Hindlimb muscle (tissue), 1 donor: ENCODE measurements around the gene BBS5. TPM values are rescaled to one million over a fixed set of nuclear protein-coding genes. Genes with fewer than 3 reads are reported as not detected.
"Not testable (repeated sequence)": the region's sequence is repeated elsewhere in the genome, so short reads cannot be mapped to it uniquely, and the experiment has no call there.

Experiments
- DNase-seq: peaks from one replicate; pipeline ENCODE4 v3.0.0-alpha.2; 2013
- polyA plus RNA-seq: library from polyadenylated mRNA; unstranded; fragments of 120-200 nt; gene quantifications from one replicate; pipeline ENCODE4 v1.2.1, GENCODE V29; 2013; ENCODE audit not compliant: insufficient read length

BBS5 gene
- 5.3 TPM for polyA plus RNA-seq

DNA sequence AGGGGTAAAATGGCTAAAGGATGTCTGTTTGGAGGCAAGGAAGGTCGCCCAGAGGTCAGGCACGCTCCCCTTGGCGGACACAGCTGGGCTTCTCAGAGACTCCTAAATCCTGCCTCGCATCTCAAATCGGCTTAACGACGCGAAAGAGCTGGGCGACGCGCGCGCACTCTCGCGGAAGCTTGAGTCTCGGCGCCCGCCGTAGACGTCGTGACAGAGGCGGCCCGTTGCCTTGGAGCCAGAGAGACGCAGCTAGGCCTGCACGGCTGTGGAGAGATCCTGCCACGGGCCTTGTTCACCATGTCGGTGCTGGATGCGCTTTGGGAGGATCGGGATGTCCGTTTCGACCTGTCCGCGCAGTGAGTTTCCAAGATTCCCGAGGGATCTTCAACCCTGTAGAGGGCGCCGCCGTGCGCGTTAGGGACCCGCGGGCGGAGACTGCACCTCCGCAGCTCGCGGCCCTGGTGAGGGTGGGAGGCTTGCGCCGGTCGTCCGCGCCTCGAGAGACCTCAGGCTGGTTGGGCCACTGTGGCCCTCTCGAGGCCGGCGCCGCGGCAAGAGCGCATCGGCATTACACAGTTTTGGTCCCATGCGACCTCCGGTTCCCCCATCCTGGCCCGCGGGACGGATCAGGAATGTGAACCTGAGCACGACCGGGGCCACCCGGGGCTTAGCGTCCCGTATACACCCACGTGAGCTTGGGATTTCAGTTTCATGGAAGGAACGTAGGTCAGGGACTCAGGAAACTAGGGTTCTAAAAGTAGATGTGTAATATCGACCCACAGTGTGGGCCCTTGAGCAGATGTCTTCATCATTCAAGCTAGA is at the start of gene BBS5:
BBS5 (plus strand) TSS at position 238 of the 822 bp plus-strand sequence; CDS start at position 298, 60 bp downstream.
- DNase-seq: peak; percentile 88

DNA sequence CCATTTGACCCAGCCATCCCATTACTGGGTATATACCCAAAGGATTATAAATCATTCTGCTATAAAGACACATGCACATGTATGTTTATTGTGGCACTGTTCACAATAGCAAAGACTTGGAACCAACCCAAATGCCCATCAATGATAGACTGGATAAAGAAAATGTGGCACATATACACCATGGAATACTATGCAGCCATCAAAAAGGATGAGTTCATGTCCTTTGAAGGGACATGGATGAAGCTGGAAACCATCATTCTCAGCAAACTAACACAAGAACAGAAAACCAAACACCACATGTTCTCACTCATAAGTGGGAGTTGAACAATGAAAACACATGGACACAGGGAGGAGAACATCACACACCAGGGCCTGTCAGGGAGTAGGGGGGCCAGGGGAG is 47.5 kb upstream of the BBS5 start:
- DNase-seq: not testable (repeated sequence)

DNA sequence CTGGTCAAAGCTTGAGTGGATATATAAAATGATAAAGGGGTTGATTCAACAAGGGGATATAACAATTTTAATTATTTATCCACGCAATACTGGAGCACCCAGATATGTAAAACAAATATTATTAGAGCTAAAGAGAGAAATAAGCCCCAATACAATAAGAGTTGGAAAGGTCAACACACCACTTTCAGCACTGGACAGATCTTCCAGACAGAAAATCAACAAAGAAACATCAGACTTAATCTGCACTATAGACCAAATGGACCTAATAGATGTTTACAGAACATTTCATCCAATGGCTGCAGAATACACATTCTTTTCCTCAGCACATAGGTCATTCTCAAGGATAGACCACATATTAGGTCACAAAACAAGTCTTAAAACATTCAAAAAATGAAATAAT is 45.1 kb upstream of the BBS5 start:
- DNase-seq: not testable (repeated sequence)

DNA sequence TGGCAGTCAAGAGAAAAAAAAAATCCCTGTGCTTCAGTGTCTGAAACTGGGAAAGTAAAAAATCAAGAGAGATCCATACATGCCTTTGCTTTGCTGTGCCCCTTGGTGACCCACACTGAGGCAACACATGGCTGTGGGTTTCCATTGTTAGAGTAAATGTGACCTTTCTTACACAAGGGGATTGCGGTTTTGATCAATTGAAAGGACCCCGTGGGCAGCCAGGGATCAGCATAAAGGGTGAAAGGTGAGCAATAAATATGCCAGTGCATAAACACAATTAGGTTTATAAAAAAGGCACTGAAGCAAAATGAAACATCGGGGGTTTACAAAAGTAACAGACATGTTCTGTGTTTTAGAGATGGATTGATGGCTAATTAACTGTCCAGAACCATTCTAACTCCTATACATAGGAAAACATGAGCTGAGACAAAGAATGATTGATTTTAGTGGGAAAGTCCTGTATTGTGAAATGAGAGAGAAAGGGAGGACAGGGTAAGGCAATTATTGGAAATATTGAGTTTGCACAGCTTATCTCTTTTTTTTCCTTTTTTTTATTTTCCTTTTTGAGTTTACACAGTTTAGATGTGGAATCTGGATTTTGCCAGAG is 40.7 kb upstream of the BBS5 start:
- DNase-seq: no peak

DNA sequence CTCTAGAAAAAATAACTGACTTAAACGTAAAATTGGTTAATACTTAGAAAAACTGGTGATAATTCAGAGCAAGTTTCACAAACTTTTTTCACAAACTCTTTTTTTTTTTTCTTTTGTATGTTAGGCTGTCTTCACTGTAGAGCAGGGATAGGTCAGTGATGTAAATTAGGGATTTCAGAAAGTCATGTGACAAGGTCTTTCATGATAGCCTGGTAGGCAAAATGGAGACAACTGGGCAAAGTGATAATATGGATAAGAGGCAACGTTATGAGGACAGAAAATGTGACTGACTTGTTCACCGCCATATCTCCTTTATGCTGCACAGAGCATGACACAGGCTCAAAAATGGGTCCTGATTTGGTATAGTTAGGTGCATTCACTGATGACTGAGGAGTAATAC is 39.4 kb upstream of the BBS5 start:
- no peak for DNase-seq

DNA sequence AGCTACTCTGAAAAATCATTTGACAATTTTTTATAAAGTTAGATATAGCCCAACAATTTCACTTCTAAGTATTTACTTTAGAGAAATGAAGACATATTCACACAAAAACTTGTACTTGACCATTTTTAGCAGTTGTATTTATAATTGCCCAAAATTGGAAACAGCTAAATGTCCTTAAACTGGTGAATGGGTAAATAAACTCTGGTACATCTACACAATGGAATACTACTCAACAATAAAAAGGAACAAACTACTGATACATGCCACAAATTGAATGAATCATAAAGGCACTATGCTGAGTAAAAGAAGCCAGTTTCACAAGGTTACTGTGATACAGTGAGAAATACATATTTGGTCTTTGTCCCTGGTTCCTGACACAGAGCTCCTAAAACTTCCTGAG is 32.8 kb upstream of the BBS5 start:
- DNase-seq: no peak

DNA sequence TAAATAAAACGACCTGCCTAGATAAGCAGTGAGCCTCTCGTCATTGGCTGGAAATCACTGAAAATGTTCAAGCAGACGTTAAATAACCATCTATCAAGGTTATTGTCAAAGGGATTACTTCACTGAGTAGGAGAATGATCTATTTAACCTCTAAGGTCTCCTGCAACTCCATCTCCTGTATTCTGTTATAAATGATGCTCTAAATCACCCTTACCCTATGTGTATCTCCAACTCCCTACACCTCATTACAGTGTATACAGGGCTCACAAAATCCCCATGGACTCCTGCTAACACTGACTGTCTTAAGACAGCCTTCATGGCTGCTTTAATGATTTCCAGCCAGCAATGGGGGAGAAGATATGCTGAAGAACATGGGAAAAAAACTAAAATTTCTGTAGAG is 31.0 kb upstream of the BBS5 start:
- DNase-seq: no peak

DNA sequence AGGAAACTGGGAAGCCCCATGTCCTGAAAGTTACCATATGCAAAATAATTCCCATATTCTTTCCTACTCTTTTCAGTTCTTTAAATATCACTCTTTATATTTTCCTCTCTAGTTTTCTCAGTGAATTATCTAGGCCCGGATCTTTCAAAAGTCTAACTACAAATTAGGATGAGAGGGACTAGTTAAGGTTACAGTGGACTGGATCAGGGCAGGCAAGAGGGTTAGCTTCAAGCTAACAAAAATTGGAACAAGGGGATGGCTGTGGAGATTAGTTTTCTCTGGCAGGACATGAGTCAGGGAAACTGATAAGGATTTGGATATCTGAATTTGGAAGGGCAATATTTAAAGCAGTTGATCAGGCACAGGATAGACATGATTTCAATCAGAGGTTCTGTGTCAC is 30.4 kb upstream of the BBS5 start:
- no peak for DNase-seq

DNA sequence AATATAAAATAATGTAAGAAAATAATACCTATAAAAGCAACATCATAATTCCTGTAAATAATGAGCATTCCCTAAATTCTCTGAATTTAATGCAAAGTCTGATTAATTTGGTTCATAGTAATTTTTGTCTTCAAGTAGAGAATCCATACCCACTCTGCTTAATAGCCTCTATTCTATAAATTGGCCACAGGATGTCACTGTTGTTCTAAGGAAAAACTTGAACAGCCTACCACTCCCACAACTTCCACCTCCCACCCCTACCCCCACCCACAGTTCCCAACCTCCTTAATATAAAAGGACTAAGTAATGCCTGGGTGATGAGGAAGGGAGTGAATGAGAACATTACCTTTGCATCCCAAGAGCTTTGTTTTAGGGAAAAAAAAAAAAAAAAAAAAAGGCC is 27.2 kb upstream of the BBS5 start:
- DNase-seq: no peak

DNA sequence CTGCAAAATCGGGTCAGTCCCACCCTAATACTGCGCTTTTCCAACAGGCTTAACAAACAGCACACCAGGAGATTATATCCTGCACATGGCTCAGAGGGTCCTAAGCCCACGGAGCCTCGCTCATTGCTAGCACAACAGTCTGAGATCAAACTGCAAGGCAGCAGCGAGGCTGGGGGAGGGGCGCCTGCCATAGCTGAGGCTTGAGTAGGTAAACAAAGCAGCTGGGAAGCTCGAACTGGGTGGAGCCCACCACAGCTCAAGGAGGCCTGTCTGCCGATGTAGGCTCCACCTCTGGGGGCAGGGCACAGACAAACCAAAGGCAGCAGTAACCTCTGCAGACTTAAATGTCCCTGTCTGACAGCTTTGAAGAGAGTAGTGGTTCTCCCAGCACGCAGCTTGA is 26.2 kb upstream of the BBS5 start:
- DNase-seq: not testable (repeated sequence)

DNA sequence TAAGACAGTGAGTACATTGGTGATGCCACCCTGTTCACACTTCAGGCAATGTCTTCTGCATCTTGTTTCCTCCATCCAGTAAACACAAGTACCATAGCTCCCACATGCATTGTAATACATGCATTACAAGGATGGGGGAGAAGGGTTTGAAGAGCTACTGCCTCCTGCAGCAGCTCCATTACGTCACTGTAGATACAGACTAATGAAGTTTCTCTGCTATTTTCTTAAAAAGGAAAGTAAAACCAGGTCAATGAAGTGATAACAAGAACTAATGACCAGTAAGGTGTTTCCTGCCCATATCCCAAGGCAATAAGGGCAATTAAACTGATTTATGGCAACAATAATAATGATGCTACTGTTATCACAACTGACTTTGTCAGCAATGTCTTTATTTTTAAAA is 18.2 kb upstream of the BBS5 start:
- no peak for DNase-seq

DNA sequence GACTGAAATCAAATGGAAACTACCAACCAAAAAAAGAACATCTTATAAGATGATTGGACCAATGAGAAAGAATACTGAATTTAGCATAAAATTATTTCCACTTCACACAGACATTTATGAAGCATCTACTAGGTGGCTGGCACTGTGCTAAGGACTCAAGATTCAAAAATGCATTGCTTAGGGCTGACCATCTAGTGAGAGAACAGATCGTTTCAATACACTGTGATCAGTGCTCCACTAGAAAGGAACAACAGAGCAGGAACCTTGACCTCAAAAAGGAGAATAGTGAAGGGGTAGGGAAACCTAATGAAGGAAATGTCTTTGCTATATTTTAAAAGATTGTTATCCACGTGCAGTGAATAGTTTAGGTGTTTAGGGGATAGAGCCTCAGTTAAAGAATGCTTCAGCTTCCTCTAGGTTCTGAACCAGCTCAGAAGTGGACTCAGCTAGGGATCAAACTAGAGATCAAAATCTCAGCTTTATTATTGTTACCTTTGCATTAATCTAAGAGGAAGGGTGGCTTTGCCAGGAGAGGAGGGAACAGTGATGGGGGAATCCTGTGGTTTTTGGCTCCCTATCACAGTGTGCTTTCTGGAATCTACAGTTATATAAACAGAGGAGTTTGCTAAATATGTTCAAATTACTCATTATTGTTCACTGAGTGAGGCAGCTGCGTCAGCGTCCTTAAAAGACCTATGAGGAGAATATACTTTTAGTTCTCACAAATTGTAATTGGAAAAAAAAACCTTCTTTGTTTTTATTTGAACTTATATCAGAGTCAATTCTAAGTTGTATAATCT is 16.2 kb upstream of the BBS5 start:
- no peak for DNase-seq

DNA sequence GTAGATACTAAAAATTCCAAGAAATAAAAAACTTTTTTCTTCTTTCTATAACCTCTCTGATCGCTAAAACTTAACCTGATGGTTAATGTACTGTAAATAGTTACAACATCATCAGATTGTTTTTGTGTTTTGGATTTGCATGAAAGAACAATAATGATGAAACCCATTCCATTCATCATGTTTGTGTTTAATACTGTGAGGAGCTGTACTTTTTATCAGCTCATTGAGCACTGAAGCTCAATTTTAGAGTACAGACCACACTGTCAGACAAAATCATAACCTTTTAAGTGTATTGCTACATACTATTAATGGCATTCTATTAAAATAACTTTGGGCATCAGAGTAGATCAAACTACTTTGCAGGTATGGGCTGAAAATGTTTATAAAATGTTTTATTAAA is 14.8 kb upstream of the BBS5 start:
- no peak for DNase-seq

DNA sequence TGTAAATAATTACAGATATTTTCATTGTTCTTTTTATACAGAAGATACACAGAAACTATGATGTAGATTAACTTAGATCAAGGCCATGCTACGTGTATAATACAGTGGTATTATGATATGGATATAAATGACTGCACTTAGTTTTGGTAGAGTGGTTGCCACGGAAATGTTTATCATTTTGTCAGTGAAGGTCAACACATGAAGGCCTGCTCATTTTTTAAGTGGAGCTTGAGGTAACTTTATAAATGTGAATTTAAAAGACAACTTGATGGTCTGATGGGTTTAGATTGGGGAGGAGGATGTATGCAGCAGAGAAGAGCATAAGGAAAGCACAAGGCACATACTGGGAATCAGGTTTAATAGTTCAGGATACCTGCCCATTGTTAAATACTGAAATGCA is 14.4 kb upstream of the BBS5 start:
- DNase-seq: no peak

DNA sequence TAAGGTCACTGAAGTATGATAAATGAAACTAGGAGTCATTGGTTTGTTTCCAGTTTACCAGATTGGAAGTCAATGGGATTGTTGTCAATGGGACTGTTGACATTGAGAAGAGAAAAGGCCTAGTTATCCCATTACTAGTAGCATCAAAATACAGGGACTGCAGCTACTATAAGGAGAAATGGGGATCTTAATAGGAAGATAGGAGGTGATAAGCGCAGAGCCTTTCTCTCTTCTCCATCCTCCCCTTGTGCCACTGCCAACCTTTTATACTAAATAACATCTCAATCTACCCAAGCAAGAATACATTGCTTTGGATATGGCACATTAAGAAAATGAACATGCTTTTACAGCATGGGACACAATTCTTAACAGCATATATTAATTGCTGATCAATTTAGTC is 10.5 kb upstream of the BBS5 start:
- DNase-seq: no peak

DNA sequence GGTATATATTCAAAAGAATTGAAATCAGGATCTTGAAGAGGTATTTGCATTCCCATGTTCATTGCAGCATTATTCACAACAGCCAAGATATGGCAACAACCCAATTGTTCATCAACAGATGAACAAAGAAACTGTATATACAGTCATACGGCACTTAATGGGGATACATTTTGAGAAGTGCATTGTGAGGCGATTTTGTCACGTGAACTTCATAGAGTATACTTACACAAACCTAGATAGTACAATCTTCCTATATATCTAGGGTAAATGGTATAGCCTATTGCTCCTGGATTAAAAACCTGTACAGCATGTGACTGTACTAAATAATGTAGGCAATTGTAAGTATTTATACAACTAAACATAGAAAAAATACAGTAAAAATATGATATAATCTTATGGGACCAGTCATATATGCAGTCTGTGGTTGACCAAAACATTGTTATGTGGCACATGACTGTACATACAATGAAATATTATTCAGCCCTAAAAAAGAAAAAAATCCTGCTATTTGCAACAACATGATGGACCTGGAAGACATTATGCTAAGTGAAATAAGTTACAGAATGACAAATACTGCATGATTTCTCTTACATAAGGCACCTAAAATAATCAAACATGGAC is 9.2 kb upstream of the BBS5 start:
- DNase-seq: no peak

DNA sequence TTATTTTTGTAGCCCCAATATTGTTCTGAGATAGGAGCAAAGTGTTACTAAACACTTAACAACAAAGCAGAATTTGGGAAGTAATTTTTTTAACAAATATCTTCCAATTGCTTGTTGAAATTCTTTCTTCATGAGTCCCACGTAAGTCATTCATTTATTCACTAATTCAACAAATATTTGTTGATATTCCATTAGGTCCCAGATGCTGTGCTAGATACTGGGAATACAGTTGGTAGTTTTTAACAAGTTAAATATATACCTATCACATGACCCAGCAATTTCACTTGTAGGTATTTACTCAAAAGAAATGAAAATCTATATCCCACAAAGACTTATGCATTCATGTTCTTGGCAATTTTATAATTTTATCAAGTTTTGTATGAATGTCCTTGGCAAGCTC is 7.0 kb upstream of the BBS5 start:
- DNase-seq: no peak

DNA sequence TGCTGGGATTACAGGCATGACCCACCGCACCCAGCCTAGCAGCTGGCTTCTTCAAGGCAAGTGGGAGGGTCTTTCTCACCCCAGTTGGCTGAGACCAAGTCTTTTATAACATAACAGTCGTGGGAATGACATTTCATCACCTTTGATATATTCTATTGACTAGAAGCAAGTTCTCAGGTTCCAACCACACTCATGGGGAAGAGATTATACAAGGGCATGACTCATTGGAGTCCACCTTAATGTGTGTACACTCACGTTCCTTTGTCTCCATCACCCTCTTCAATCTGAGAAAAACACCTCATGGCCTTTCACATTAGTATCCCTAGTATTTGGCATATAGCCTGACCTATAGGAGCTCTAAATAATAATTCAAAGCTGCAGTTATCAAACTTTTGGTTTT is 2.8 kb upstream of the BBS5 start:
- DNase-seq: no peak

DNA sequence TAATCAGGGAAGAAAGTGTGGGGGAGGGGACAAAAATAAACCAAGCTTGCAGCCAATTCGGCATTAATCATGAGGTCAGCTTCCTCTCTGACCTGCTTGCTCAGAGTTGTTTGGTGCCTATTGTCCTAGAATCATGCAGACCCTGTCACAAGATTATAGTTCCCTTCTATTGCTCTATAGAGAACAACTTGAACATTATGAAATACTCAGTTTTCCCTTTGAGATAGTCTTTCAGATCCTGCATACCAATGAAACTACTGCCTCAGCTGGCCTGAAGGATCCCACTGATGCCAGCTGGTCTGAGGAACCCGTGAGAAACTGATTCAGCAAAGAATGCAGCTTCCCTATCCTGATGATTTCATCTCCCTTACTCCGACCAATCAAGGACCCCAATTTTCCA is 955 bp upstream of the BBS5 start:
- DNase-seq: no peak

DNA sequence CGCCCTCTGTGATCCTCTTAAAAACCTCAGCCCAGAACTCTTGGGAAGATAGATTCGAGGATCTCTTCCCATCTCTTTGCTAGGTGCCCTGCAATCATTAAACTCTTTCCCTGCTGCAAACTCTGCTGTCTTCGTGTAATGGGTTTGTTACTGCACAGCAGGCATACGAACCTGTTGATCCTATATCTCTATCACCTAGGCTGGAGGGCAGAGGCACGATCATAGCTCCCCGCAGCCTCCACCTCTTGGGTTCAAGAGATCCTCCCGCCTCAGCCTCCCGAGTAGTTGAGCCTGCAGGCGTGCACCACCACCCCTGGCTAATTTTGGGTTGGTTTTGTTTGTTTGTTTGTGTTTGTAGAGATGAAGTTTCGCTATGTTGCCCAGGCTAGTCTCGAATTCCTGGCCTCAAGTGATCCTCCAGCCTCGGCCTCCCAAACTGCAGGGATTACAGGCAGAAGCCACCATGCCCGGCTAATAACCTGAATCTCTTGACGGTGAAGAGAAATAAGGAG is 493 bp upstream of the BBS5 start:
- no peak for DNase-seq

DNA sequence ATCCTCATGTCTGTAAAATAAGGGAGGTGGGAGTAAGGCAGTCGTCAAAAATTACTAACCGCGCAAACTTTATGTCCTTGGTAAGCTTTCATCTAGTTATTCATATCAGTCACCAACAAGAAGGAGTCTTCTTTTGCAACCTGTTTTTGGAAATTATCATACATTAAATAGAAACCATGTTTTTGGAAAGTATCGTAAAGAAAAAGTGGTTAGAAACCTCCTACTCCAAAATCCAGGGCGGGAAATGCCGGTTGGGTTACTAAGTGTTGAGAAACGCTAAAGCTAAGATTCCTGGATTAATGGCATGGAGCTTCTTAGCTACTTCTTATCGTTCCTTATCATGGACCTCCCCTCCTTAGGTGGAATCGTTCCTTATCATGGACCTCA is 778 bp downstream of the BBS5 start:
- no peak for DNase-seq

DNA sequence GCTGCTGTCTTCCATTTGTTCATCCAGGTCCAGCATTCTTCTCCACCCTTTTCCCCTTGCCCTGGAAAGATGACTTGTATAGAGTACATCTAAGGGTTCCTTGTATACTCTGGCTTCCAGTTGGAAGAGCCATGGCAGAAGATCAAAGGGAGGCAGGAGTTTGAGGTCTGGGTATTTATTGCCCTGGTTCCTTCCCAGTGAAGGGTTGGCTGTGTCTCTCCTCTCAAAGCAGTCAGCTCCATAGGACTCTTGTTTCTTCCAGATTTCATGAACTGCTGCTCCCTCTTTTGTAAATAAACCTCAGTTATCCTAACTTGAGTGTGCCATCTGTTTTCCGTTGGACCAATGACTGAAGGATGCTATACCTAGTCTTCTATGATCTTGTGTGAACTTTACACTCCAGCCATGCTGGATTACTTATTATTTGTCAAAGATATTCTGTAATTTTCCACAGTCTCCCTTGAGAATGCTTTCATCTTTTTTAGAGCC is 6.4 kb downstream of the BBS5 start:
- no peak for DNase-seq

DNA sequence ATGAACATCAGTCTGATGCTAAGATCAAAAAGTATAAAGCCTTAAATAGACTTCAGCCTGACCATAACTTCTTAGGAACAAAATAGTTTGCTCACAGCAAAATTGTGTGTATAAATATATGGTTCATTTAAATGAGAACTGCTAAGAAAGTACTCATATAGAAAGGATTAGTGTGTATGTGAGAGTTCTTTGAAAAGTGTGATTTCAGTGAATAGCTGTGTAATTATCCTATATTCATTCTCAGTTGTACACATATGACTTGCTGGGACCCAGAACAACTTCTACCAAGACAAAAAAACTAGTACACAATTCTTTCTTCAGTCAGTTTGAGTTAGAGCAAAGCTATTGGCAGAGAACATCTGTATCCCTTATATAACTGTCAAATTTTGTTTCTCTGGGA is 7.2 kb downstream of the BBS5 start:
- no peak for DNase-seq
